ENCODE data around the gene SCAPER.

- TF ChIP-seq PATZ1 (tag by site-specific recombination; IDR thresholded peaks at IDR 0.05), result no peak
- TF ChIP-seq ZNF510 (tag by site-specific recombination; IDR thresholded peaks at IDR 0.05; ENCODE audit: insufficient replicate concordance), result no peak
- no peak for TF ChIP-seq ZFP41 (tag by site-specific recombination; IDR thresholded peaks at IDR 0.05; ENCODE audit: borderline replicate concordance)
- TF ChIP-seq ZNF311 (tag by site-specific recombination; IDR thresholded peaks at IDR 0.05; ENCODE audit: borderline replicate concordance), result no peak
- no peak for TF ChIP-seq PBX3 (CRISPR knock-in tag; IDR thresholded peaks at IDR 0.05)
- no peak for TF ChIP-seq CTCF (tag by site-specific recombination; IDR thresholded peaks at IDR 0.05)
- TF ChIP-seq ZNF248 (tag by site-specific recombination; IDR thresholded peaks at IDR 0.05), result no peak
These were observed 563.6 kb downstream of the SCAPER start for GRCh38 chr15:76341366-76342057.

Measured in HEK293 (cell line).